GM12875 (cell line): Measurements from ENCODE around the gene ISLR.

Source experiments
- H3K4me3 ChIP-seq: one replicate; pipeline ENCODE4 v1.5.1; 2011; ENCODE audit warnings: low read depth, low read length, control low read depth
- TF ChIP-seq, protein P1 (sequence below): IDR thresholded peaks from 2 replicates; pipeline ENCODE4 v1.5.1; 2011; ENCODE audit warnings: low read depth, mild to moderate bottlenecking, control low read depth, inconsistent platforms, low read length, moderate library complexity, borderline replicate concordance; ENCODE audit not compliant: insufficient read depth

ISLR gene

DNA sequence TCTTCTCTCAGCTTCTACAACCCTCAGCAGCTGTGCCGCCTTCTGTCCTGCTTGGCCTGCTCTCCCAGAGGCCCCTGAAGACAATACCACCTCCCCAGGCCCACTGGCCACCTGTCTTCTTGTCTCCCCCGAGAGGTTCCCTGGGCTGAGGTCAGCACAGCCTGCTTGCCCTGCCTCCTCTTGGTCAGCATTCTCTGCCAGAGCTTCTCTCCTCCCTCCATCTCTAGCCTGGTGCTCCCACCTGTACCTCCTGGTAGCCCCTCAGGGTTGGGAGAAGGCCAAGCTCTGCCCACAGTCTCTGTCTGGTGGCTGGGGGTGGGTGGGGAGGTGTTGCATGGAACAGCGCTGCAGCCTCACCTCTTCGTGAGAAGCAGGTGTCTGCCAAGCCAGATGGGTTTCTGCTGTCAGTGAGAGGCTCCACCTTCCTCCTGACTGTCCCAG, 5.6 kb upstream of the ISLR start:
- H3K4me3 ChIP-seq: no peak overlapping the region
- TF ChIP-seq, protein P1, sequence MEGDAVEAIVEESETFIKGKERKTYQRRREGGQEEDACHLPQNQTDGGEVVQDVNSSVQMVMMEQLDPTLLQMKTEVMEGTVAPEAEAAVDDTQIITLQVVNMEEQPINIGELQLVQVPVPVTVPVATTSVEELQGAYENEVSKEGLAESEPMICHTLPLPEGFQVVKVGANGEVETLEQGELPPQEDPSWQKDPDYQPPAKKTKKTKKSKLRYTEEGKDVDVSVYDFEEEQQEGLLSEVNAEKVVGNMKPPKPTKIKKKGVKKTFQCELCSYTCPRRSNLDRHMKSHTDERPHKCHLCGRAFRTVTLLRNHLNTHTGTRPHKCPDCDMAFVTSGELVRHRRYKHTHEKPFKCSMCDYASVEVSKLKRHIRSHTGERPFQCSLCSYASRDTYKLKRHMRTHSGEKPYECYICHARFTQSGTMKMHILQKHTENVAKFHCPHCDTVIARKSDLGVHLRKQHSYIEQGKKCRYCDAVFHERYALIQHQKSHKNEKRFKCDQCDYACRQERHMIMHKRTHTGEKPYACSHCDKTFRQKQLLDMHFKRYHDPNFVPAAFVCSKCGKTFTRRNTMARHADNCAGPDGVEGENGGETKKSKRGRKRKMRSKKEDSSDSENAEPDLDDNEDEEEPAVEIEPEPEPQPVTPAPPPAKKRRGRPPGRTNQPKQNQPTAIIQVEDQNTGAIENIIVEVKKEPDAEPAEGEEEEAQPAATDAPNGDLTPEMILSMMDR: no peak

DNA sequence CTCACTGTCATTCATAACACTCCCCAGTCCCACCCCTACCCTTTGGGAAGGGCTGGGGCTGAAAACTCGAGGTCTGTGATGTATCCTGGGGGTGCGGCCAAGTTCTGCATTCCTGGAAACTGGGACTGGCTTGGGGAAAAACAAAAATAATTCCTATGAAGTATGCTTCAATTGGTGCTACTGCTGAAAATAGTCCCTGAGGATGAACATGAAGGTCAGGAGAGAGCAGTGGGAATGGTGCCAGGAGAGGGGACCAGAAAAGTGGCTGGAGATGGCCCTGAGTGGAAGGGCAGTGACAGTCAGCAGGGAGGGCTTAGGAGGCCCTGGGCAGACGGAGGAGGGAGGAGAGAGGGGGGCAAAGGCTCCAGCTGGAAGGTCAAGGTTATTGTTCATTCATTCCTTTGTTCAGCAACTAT, 4.8 kb upstream of the ISLR start:
- TF ChIP-seq, protein P1: no peak
- H3K4me3 ChIP-seq: no peak overlapping the region

DNA sequence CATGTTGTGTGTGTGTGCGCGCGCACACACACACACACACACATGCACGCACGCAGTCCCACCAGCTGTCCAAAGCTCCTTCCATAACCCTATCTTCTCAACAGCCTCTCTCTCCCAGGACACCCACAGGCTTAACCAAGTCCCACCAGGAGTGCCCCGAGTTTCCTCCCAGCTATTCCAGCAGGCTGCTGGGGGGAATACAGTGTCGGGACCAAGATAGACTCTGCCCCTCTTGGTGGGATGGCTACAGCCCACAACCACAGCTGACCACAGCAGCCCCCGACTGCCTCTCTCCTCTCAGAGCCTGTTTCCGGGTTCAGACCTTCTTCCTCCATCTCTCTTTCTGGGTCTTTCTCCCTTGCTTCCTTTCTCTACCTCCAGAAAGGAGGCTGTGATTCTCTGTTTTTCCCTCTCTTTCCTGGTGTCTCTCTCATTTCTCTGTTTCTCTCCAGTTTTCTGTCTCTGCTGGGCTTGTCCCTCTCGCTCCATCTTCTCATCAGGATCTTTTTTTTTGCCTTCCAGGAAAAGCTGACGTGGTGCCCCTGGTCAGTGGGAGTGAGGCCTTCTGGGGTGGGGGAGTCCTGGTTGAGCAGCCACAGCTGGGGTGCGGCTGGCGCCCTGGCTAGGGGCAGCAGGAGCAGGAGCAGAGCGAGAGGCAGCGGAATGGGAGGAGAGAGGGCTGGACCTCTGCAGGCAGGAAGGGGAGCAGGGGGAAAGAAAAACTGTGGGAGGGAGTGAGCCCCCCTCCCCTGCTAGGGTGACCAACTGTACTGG, 3.3 kb upstream of the ISLR start:
- H3K4me3 ChIP-seq: no peak overlapping the region
- TF ChIP-seq, protein P1: no peak

DNA sequence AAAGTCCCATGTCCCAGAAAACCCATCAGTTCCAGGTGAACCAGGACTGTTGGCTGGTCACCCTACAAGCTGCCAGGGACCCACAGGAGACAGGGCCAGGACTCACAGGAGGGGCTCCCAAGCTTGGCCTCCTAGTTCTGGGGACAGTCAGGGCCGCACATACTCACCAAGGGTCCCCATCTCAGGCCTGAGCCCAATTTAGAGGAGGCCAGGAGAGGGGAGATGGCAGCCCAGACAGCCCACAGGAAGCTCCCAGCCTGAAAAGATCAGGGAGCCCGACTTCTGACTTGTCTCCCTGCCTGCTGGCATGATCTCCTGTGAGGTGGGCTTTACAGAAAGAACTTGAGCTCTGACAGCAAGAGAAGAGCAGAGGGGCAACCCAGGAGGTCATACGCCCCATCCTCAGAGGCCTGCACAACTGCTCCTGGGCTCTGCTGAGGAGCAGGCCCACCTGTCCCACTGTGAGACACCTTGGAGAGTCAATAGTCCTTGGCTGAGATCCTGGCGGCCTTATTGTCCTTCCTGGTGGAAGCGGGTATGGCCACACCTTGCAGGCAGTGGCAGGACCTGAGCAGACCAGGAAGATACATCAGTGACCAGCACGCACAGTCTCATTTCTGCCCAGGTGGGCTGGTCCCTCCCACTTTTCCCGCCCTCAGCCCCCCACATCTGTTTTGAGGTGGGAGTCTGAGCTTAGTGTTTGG, 2.5 kb upstream of the ISLR start:
- H3K4me3 ChIP-seq: no peak overlapping the region
- TF ChIP-seq, protein P1: no peak

DNA sequence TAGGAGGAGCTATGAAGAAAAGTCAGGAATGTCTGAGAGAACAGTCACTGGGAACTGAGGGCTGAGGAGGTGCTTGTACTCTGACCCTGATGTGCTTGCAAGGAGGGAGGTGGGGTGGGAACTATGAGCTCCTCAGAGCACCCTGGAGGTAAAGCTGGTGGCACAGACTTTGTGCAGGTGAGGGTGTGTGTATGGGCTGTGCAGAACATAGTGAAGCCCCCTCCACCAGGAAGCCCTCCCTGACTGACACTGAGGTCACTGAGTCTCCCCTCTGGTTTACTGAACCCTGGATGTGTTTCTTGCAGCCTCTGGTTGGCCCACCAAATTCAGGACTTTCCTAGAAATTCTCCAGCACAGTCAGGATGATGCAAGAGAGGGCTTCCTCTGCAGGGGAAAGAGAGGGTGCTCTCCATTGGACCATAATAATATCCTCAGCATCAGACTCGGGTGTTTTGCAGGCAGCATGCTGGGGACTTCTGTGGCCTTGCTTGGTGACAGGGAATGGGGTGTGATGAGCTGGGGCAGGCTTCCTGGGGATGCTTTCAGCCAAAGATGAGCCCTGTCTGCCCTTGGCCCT, 1.5 kb upstream of the ISLR start:
- no peak overlapping the region for H3K4me3 ChIP-seq
- TF ChIP-seq, protein P1: no peak

DNA sequence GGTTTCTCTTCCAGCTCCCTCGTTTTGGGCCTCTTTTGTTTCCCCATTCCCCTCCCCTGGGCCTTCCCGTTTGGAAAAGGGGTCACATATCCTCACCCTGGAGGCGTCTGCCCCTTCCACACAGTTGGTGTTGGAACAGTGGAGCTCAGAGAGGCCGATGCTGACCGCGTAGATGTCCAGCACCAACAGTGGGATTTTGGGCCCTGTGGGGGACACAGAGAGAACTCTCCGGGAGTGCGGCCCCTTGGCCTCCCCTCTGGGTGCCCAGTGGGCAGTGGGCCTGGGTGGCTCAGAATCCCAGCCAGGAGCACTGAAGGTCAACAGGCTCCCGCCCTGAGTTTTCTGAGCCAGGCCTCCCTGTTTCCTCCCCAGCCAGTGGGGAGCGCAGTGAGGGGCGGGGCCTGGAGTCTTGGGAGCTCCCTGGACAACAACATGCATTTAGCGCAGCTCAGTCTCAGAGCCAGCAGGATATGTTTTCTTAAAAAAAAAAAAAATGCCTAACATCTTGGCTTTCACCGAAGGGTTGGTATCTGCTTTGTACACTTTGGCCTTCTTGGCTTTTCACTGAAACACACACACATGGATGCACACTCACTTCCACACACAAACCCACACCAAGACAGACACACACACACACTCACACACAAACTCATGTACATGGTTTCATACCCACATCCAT, 670 bp upstream of the ISLR start:
- H3K4me3 ChIP-seq: no peak overlapping the region
- TF ChIP-seq, protein P1: no peak
